ENCODE results near the gene SLC39A7.

DNA sequence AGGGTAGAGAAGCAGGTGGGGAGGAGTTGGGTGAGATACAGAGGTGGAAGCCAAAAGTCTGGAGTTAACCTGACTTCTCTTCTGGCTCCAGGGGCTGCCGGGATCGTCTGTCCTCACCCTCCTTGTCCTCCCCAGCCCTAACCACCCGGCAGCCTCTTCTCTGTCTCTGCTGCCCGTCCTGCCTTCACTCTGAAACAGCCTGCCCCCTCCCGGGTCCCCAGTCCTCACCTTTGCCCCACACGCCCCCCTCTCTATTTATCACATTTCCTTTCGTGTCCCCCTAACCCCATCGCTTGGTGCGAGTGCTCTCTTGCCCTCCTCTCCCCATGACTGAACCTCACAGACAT is 13.3 kb downstream of the SLC39A7 start:
- TF ChIP-seq EZH2phosphoT487 (IDR thresholded peaks at IDR 0.05; ENCODE audit: insufficient read depth, low read depth) (no peak), EZH2 (IDR thresholded peaks at IDR 0.05; ENCODE audit: insufficient read depth, poor library complexity, severe bottlenecking) (no peak)
